Stomach (tissue), 9 donors: Measurements from ENCODE around the gene CHD9. TPM values are rescaled to one million over a fixed set of nuclear protein-coding genes. Genes with fewer than 3 reads are reported as not detected.

Experiments
- DNase-seq, 2 donors: peaks; one replicate each; pipeline versions ENCODE4 v3.0.0 to v3.0.0-alpha.2; 2013 to 2019
- H3K27ac ChIP-seq, 5 donors: fragments of 200-600 bp in 4 of 5; sonication (generic) in 4 of 5; one replicate each; pipeline ENCODE4 v1.5.1; 2013 to 2019; ENCODE audit warnings: mild to moderate bottlenecking in 1 of 5, moderate library complexity in 1 of 5
- H3K27me3 ChIP-seq, 3 donors: fragments of 200-600 bp; sonication (generic); one replicate each; pipeline ENCODE4 v1.5.1; 2017 to 2019; ENCODE audit warnings: mixed run types in 1 of 3
- H3K36me3 ChIP-seq, 4 donors: fragments of 200-600 bp; sonication (generic); 1 replicate in 3 of 4; 2 replicates in 1 of 4; pipeline ENCODE4 v1.5.1; 2016 to 2019
- H3K4me1 ChIP-seq, 4 donors: fragments of 200-600 bp; sonication (generic); one replicate each; pipeline ENCODE4 v1.5.1; 2016 to 2019
- H3K4me3 ChIP-seq, 4 donors: fragments of 200-600 bp; sonication (generic) in 3 of 4; one replicate each; pipeline ENCODE4 v1.5.1; 2016 to 2019; ENCODE audit warnings: mild to moderate bottlenecking in 1 of 4
- H3K9me3 ChIP-seq, 4 donors: fragments of 200-600 bp; sonication (generic); one replicate each; pipeline ENCODE4 v1.5.1; 2016 to 2019
- CTCF ChIP-seq, 7 experiments: fragments of 450-650 bp in 4 of 7; fragments of 200-600 bp in 3 of 7; sonication (generic) in 3 of 7; IDR thresholded peaks; one replicate each; pipeline ENCODE4 v1.5.1; 2016 to 2019; ENCODE audit warnings: antibody characterized with exemption in 7 of 7, control low read depth in 2 of 7, mild to moderate bottlenecking in 1 of 7
- EP300 ChIP-seq: sonication (generic); formaldehyde crosslinking; IDR thresholded peaks from one replicate; pipeline ENCODE4 v1.6.1; 2017; ENCODE audit warnings: antibody characterized with exemption
- POLR2A ChIP-seq, 4 donors: fragments of 450-650 bp; IDR thresholded peaks; one replicate each; pipeline ENCODE4 v1.6.1; 2016; ENCODE audit warnings: antibody characterized with exemption in 4 of 4, control low read depth in 2 of 4, mild to moderate bottlenecking in 1 of 4, moderate library complexity in 1 of 4
- POLR2AphosphoS5 ChIP-seq, 3 donors: sonication (generic); formaldehyde crosslinking; IDR thresholded peaks; one replicate each; pipeline ENCODE4 v1.6.1; 2016; ENCODE audit warnings: antibody characterized with exemption in 3 of 3
- WGBS, 5 donors: extraction: QIAGEN DNeasy Blood & Tissue Kit in 3 of 5; methylation state at CpG; one replicate each; pipeline versions ENCODE4 v1.1.5 to v1.1.7; 2013 to 2018; 5-methylcytosine and 5-hydroxymethylcytosine counted together
- intact Hi-C: fragments of 100-400 bp; cut with DNase I; formaldehyde crosslinking; loops from one replicate; pipeline ENCODE4 v1.15.1; 2023; ENCODE audit warnings: low total_unique reads
- polyA plus RNA-seq, 3 donors: library from polyadenylated mRNA; stranded (reverse); fragments of 200-250 nt; gene quantifications; one replicate each; pipeline ENCODE4 v1.2.3, GENCODE V29; 2013
- total RNA-seq, 5 donors: library from RNA; depleted of rRNA; stranded (reverse); fragments of >200 nt; gene quantifications; one replicate each; pipeline versions ENCODE4 v1.1.0 to v1.2.3, GENCODE V29; 2014 to 2016
- donor health status: healthy with polysubstance abuse.
- donor health status: Bipolar disorder and iron deficiency.
- donor health status: healthy.

CHD9 gene
- total and polyA plus RNA-seq, 8 donors: 8.1 to 224 (median 29.4) TPM

- Histone ChIP-seq H3K4me3 (no peak overlapping the region), H3K27ac (no peak overlapping the region), H3K36me3 (peaks cover 0 to 10% (median 5%) of the 10 kb centered on the region in 4 donors), H3K4me1 (peaks cover 0 to 35% (median 17%) of the 10 kb centered on the region in 4 donors), H3K27me3 (no peaks in the 10 kb centered on the region), H3K9me3 (no peaks in the 10 kb centered on the region)
- no peak for TF ChIP-seq POLR2AphosphoS5 (IDR thresholded peaks at IDR 0.05)
- TF ChIP-seq POLR2A (IDR thresholded peaks at IDR 0.05): no peak
- TF ChIP-seq EP300: no peak
- no peak for TF ChIP-seq CTCF (IDR thresholded peaks at IDR 0.05)
- intact Hi-C loops: no loop called here
- no peak for DNase-seq
Measured at GRCh38 chr16:53166099-53166498, 111.3 kb downstream of the CHD9 start.

- H3K36me3 ChIP-seq: peaks cover 0 to 6% (median 0%) of the 10 kb centered on the region in 4 donors
- H3K27ac ChIP-seq: no peak overlapping the region
- intact Hi-C loops: no loop called here
- DNase-seq: no peak
- TF ChIP-seq CTCF (IDR thresholded peaks at IDR 0.05) (no peak), POLR2AphosphoS5 (IDR thresholded peaks at IDR 0.05) (no peak), EP300 (no peak), POLR2A (IDR thresholded peaks at IDR 0.05) (no peak)
- no peaks in the 10 kb centered on the region for H3K9me3 ChIP-seq
- no peak overlapping the region for H3K4me3 ChIP-seq
- no peaks in the 10 kb centered on the region for H3K27me3 ChIP-seq
- WGBS, 5 donors: 96 to 100% (median 98%) methylated on average over 6 of the region's 6 CpGs
- peaks cover 0 to 35% (median 18%) of the 10 kb centered on the region in 4 donors for H3K4me1 ChIP-seq
Measured at GRCh38 chr16:53168744-53169143, 114.0 kb downstream of the CHD9 start.

GRCh38 chr16:53172517-53172916 lies 117.7 kb downstream of the CHD9 start:
- Histone ChIP-seq H3K9me3 (no peaks in the 10 kb centered on the region), H3K36me3 (peaks cover 0 to 9% (median 0%) of the 10 kb centered on the region in 4 donors), H3K27me3 (no peaks in the 10 kb centered on the region), H3K27ac (no peak overlapping the region), H3K4me3 (no peak overlapping the region), H3K4me1 (peaks cover 0 to 27% (median 11%) of the 10 kb centered on the region in 4 donors)
- DNase-seq: no peak
- 38 to 58% (median 51%) methylated on average over 4 of the region's 4 CpGs for WGBS, 5 donors
- TF ChIP-seq POLR2A (IDR thresholded peaks at IDR 0.05) (no peak), CTCF (IDR thresholded peaks at IDR 0.05) (no peak), EP300 (no peak), POLR2AphosphoS5 (IDR thresholded peaks at IDR 0.05) (no peak)
- intact Hi-C loops: no loop called here

GRCh38 chr16:53175118-53175517 lies 120.3 kb downstream of the CHD9 start:
- Histone ChIP-seq H3K4me1 (peaks cover 0 to 32% (median 13%) of the 10 kb centered on the region in 4 donors), H3K36me3 (peaks cover 0 to 12% (median 0%) of the 10 kb centered on the region in 4 donors)
- WGBS, 5 donors: 88 to 100% (median 92%) methylated on average over 1 of the region's 1 CpG

More at GRCh38 chr16:53175118-53175517, 120.3 kb downstream of the CHD9 start:
- H3K4me3 ChIP-seq: no peak overlapping the region
- intact Hi-C loops: no loop called here
- no peaks in the 10 kb centered on the region for H3K27me3 ChIP-seq
- TF ChIP-seq POLR2AphosphoS5 (IDR thresholded peaks at IDR 0.05): no peak
- TF ChIP-seq POLR2A (IDR thresholded peaks at IDR 0.05): no peak
- no peak for TF ChIP-seq EP300
- no peak for TF ChIP-seq CTCF (IDR thresholded peaks at IDR 0.05)
- no peak for DNase-seq
- no peak overlapping the region for H3K27ac ChIP-seq
- H3K9me3 ChIP-seq: no peaks in the 10 kb centered on the region
